Upper lobe of left lung (tissue), 6 donors: Measurements from ENCODE around the gene CTXND2. TPM values are rescaled to one million over a fixed set of nuclear protein-coding genes. Genes with fewer than 3 reads are reported as not detected.
"Not testable (repeated sequence)": the region's sequence is repeated elsewhere in the genome, so short reads cannot be mapped to it uniquely, and the experiment has no call there.

ENCODE experiments used
- ATAC-seq, 2 donors: fragments of 200-7000 bp; cut with Tn5 transposase; one replicate each; pipeline ENCODE4 v1.9.1; 2022; ENCODE audit warnings: mild to moderate bottlenecking in 2 of 2, moderate library complexity in 2 of 2; ENCODE audit not compliant: low FRiP score in 2 of 2
- DNase-seq, 2 donors: peaks; one replicate each; pipeline ENCODE4 v3.0.0-alpha.2; 2019 to 2020
- H3K27ac ChIP-seq, 4 donors: fragments of 200-600 bp; sonication (generic); one replicate each; pipeline ENCODE4 v1.5.1; 2016 to 2019
- H3K27me3 ChIP-seq, 4 donors: fragments of 200-600 bp; sonication (generic); one replicate each; pipeline ENCODE4 v1.5.1; 2017 to 2019
- H3K36me3 ChIP-seq, 4 donors: fragments of 200-600 bp; sonication (generic); one replicate each; pipeline ENCODE4 v1.5.1; 2016 to 2019
- H3K4me1 ChIP-seq, 4 donors: fragments of 200-600 bp; sonication (generic); one replicate each; pipeline ENCODE4 v1.5.1; 2018 to 2019
- H3K4me3 ChIP-seq, 4 donors: fragments of 200-600 bp; sonication (generic); one replicate each; pipeline ENCODE4 v1.5.1; 2017 to 2019; ENCODE audit warnings: mild to moderate bottlenecking in 2 of 4, moderate library complexity in 1 of 4
- H3K9me3 ChIP-seq, 4 donors: fragments of 200-600 bp; sonication (generic); one replicate each; pipeline ENCODE4 v1.5.1; 2018 to 2019
- EP300 ChIP-seq, 4 donors: sonication (generic); formaldehyde crosslinking; IDR thresholded peaks; one replicate each; pipeline ENCODE4 v1.5.1; 2017; ENCODE audit warnings: antibody characterized with exemption in 4 of 4, control low read depth in 2 of 4
- POLR2A ChIP-seq, 4 donors: fragments of 450-650 bp; IDR thresholded peaks; one replicate each; pipeline ENCODE4 v1.5.1; 2016 to 2017; ENCODE audit warnings: antibody characterized with exemption in 4 of 4, mild to moderate bottlenecking in 2 of 4
- POLR2AphosphoS5 ChIP-seq, 2 donors: sonication (generic); formaldehyde crosslinking; IDR thresholded peaks; one replicate each; pipeline ENCODE4 v1.5.1; 2017; ENCODE audit warnings: antibody characterized with exemption in 2 of 2
- WGBS, 2 donors: methylation state at CpG; one replicate each; pipeline ENCODE4 v1.1.5; 2017 to 2018; 5-methylcytosine and 5-hydroxymethylcytosine counted together
- total RNA-seq, 6 donors: library from RNA; depleted of rRNA in 4 of 6; stranded (reverse); fragments of >200 nt in 4 of 6; gene quantifications; one replicate each; pipeline versions ENCODE4 v1.1.0 to v1.2.1, GENCODE V29; 2016 to 2021
- TF ChIP-seq, protein P1 (sequence below), 6 experiments: fragments of 450-650 bp in 4 of 6; fragments of 200-600 bp in 2 of 6; sonication (generic) in 2 of 6; IDR thresholded peaks; one replicate each; pipeline ENCODE4 v1.5.1; 2016 to 2019; ENCODE audit warnings: antibody characterized with exemption in 6 of 6
- donor health status: DM: no; HTN: no; CAD: no; lungs with moderate emphysema.
- donor health status: DM: no; HTN: yes; CAD: no; lungs with severe emphysema.

Gene CTXND2
- total RNA-seq, 6 donors from 2014 or later = not detected

DNA sequence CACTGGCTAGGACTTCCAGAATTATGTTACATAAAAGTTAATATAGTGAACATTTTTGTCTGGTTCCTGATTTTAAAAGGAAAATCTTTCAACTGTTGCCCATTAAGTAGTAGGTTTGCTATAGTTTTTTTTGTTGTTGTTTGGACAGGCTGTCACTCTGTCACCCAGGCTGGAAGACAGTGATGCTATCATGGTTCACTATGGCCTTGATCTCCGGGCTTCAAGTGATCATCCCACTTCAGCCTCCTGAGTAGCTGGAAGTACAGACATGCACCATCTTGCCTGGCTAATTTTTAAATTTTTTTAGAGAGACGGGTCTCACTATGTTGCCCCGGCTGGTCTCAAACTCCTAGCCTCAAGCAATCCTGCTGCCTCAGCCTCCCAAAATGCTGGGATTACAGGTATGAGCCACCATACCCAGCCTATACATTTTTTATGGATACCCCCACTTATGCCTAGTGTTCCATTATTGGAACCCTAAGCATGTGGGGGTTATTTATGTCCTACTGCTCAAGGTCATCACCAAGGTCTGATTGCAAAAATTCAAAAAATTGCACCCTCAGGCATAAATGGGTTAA is 6.5 kb downstream of the CTXND2 start:
- no peak overlapping the region for H3K4me3 ChIP-seq
- ATAC-seq (no peak), DNase-seq (no peak)
- no peak overlapping the region for H3K27ac ChIP-seq
- H3K36me3 ChIP-seq = no peaks in the 10 kb centered on the region
- TF ChIP-seq, protein P1, sequence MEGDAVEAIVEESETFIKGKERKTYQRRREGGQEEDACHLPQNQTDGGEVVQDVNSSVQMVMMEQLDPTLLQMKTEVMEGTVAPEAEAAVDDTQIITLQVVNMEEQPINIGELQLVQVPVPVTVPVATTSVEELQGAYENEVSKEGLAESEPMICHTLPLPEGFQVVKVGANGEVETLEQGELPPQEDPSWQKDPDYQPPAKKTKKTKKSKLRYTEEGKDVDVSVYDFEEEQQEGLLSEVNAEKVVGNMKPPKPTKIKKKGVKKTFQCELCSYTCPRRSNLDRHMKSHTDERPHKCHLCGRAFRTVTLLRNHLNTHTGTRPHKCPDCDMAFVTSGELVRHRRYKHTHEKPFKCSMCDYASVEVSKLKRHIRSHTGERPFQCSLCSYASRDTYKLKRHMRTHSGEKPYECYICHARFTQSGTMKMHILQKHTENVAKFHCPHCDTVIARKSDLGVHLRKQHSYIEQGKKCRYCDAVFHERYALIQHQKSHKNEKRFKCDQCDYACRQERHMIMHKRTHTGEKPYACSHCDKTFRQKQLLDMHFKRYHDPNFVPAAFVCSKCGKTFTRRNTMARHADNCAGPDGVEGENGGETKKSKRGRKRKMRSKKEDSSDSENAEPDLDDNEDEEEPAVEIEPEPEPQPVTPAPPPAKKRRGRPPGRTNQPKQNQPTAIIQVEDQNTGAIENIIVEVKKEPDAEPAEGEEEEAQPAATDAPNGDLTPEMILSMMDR (IDR thresholded peaks at IDR 0.05) = no peak
- TF ChIP-seq EP300 (IDR thresholded peaks at IDR 0.05) (no peak), POLR2AphosphoS5 (IDR thresholded peaks at IDR 0.05) (no peak), POLR2A (IDR thresholded peaks at IDR 0.05) (no peak)
- H3K4me1 ChIP-seq = no peaks in the 10 kb centered on the region
- H3K9me3 ChIP-seq = no peaks in the 10 kb centered on the region
- WGBS, 2 donors = 90 to 95% methylated on average over 3 of the region's 3 CpGs
- no peaks in the 10 kb centered on the region for H3K27me3 ChIP-seq

GRCh38 chr1:150895618-150896017 is 8.7 kb downstream of the CTXND2 start:
- WGBS, 2 donors = 81 to 89% methylated on average over 4 of the region's 4 CpGs
- Histone ChIP-seq H3K9me3 (no peaks in the 10 kb centered on the region), H3K36me3 (no peaks in the 10 kb centered on the region), H3K27me3 (no peaks in the 10 kb centered on the region), H3K4me3 (no peak overlapping the region), H3K27ac (no peak overlapping the region), H3K4me1 (no peaks in the 10 kb centered on the region)
- ATAC-seq (no peak), DNase-seq (no peak)
- no peak for TF ChIP-seq POLR2AphosphoS5 (IDR thresholded peaks at IDR 0.05)
- no peak for TF ChIP-seq EP300 (IDR thresholded peaks at IDR 0.05)
- TF ChIP-seq POLR2A (IDR thresholded peaks at IDR 0.05) = no peak
- TF ChIP-seq, protein P1 (IDR thresholded peaks at IDR 0.05) = no peak

GRCh38 chr1:150899795-150900194 is 12.9 kb downstream of the CTXND2 start:
- not testable (repeated sequence) for DNase-seq

DNA sequence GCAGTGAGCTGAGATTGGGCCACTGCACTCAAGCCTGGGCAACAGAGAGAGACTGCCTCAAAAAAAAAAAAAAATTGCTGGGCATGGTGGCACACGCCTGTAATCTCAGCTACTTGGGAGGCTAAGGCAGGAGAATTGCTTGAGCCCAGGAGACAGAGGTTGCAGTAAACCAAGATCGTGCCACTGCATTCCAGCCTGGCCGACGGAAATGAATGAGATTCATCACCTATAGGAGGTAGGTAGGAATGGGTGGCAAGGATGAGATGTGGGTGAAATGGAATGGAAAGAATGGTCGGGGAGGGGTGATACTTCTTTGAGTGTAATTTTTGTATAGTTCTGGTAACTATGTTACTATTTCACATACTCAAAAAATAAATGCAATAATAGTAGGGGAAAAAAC is 15.4 kb downstream of the CTXND2 start:
- H3K9me3 ChIP-seq = no peaks in the 10 kb centered on the region

More at GRCh38 chr1:150899795-150900194, 12.9 kb downstream of the CTXND2 start:
- not testable (repeated sequence) for ATAC-seq, H3K4me1 ChIP-seq, H3K4me3 ChIP-seq, H3K9me3 ChIP-seq, H3K27ac ChIP-seq, H3K27me3 ChIP-seq, H3K36me3 ChIP-seq
- WGBS, 2 donors = 88% methylated on average over 8 of the region's 8 CpGs

GRCh38 chr1:150902751-150903150 is 15.8 kb downstream of the CTXND2 start:
- DNase-seq (no peak), ATAC-seq (no peak)
- Histone ChIP-seq H3K27ac (no peak overlapping the region), H3K4me1 (no peaks in the 10 kb centered on the region), H3K27me3 (no peaks in the 10 kb centered on the region), H3K9me3 (no peaks in the 10 kb centered on the region), H3K36me3 (no peaks in the 10 kb centered on the region), H3K4me3 (no peak overlapping the region)
- WGBS, 2 donors = 80 to 82% methylated on average over 1 of the region's 1 CpG
- no peak for TF ChIP-seq EP300 (IDR thresholded peaks at IDR 0.05)
- TF ChIP-seq POLR2AphosphoS5 (IDR thresholded peaks at IDR 0.05) = no peak
- no peak for TF ChIP-seq POLR2A (IDR thresholded peaks at IDR 0.05)
- TF ChIP-seq, protein P1 (IDR thresholded peaks at IDR 0.05) = no peak

More for the DNA sequence above, 15.4 kb downstream of the CTXND2 start:
- WGBS, 2 donors = 91 to 95% methylated on average over 5 of the region's 5 CpGs
- no peak overlapping the region for H3K27ac ChIP-seq
- H3K4me3 ChIP-seq = no peak overlapping the region
- no peaks in the 10 kb centered on the region for H3K4me1 ChIP-seq
- H3K36me3 ChIP-seq = no peaks in the 10 kb centered on the region
- H3K27me3 ChIP-seq = no peaks in the 10 kb centered on the region
- no peak for ATAC-seq
- DNase-seq = no peak
- TF ChIP-seq EP300 (IDR thresholded peaks at IDR 0.05) (no peak), POLR2AphosphoS5 (IDR thresholded peaks at IDR 0.05) (no peak), POLR2A (IDR thresholded peaks at IDR 0.05) (no peak)
- TF ChIP-seq, protein P1 (IDR thresholded peaks at IDR 0.05) = no peak
